BJ (cell line): ENCODE data around the gene MTX3. TPM values are rescaled to one million over a fixed set of nuclear protein-coding genes. Genes with fewer than 3 reads are reported as not detected.

ENCODE experiments used
- CTCF ChIA-PET: fragments of 350-600 bp; formaldehyde crosslinking; extraction: SDS; loops from one replicate; lab custom pipeline; 2021; ENCODE audit warnings: antibody characterized with exemption, inconsistent platforms; lab: Yijun Ruan, JAX
- POLR2A ChIA-PET: fragments of 300-600 bp; sonication (Branson Sonifier 250); formaldehyde crosslinking; extraction: SDS; loops from one replicate; lab custom pipeline; 2021; ENCODE audit warnings: antibody characterized with exemption; lab: Charles Lee
- DNase-seq: peaks from one replicate; pipeline ENCODE4 v3.0.0-alpha.2; 2011; ENCODE audit warnings: low read depth
- H3K27me3 ChIP-seq: 2 replicates; pipeline ENCODE4 v1.6.0; 2011; ENCODE audit warnings: low read length; ENCODE audit not compliant: control insufficient read depth, insufficient read depth
- H3K36me3 ChIP-seq: 2 replicates; pipeline ENCODE4 v1.5.1; 2011; ENCODE audit warnings: low read length; ENCODE audit not compliant: control insufficient read depth, insufficient read depth
- H3K4me3 ChIP-seq: 2 replicates; pipeline ENCODE4 v1.5.1; 2011; ENCODE audit warnings: low read depth, mild to moderate bottlenecking, control low read depth, low read length
- polyA minus RNA-seq: library from RNA; depleted of rRNA, polyadenylated mRNA; stranded (reverse); fragments of >200 nt; gene quantifications from 2 replicates; pipeline ENCODE4 v1.2.3, GENCODE V29; 2011; rRNA and poly(A)+ RNA removed
- polyA plus RNA-seq: library from polyadenylated mRNA; depleted of rRNA; stranded (reverse); fragments of >200 nt; gene quantifications from 2 replicates; pipeline ENCODE4 v1.2.3, GENCODE V29; 2011; rRNA removed
- TF ChIP-seq, protein P1 (sequence below): IDR thresholded peaks from 2 replicates; pipeline ENCODE4 v1.5.1; 2011; ENCODE audit warnings: low read depth, mild to moderate bottlenecking, control low read depth, inconsistent platforms, low read length, moderate library complexity; ENCODE audit not compliant: insufficient read depth

The MTX3 gene, protein sequence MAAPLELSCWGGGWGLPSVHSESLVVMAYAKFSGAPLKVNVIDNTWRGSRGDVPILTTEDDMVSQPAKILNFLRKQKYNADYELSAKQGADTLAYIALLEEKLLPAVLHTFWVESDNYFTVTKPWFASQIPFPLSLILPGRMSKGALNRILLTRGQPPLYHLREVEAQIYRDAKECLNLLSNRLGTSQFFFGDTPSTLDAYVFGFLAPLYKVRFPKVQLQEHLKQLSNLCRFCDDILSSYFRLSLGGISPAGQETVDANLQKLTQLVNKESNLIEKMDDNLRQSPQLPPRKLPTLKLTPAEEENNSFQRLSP
- polyA plus RNA-seq = 5.1 and 9.6 TPM in 2 replicates
- polyA minus RNA-seq = 4.9 and 7.4 TPM in 2 replicates

DNA sequence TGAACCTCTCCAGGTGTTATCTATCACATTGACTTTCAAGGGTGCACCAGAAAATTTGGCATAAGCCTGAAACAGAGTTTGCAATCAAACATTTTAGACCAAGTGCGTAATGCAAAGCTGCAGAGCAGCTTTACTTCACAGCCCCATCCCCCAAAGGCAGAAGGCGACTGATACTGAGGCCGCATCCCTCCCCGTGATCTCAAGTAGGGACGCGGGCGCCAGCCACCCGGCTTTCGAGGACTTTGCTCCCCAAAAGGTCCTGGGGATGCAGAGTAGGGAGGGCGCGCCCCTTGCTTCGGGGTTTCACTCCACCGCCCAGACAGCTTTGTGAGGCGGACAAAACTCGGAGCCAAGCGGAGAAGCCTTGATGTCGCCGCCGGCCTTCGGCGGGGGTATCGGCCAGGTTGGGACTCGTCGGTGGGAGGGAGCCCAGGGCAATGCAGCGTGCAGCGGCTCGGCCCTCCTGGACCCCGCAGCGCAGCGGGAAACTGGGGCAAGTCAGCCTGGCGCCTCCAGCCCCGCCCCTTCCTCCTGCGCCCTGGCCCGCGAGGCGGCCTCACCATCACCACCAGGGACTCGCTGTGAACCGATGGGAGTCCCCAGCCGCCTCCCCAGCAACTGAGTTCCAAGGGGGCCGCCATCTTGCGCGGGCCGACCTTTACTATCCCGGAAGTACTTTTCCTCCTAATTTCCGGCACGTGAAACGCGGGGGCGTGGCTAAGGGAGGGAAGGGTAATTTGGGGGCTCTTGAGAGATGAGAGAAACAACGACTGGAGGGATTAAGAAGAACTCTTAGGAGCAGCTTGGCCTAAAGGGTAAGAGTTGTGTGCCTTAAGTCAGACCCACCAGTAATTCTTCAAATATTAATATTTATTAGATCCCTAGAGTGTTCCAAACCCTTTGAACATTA is at the start of gene MTX3:
Gene MTX3, minus strand, starts transcription at position 665 of the 910 bp plus-strand sequence. Its CDS starts 24 bp downstream, at position 641.
- TF ChIP-seq, protein P1, sequence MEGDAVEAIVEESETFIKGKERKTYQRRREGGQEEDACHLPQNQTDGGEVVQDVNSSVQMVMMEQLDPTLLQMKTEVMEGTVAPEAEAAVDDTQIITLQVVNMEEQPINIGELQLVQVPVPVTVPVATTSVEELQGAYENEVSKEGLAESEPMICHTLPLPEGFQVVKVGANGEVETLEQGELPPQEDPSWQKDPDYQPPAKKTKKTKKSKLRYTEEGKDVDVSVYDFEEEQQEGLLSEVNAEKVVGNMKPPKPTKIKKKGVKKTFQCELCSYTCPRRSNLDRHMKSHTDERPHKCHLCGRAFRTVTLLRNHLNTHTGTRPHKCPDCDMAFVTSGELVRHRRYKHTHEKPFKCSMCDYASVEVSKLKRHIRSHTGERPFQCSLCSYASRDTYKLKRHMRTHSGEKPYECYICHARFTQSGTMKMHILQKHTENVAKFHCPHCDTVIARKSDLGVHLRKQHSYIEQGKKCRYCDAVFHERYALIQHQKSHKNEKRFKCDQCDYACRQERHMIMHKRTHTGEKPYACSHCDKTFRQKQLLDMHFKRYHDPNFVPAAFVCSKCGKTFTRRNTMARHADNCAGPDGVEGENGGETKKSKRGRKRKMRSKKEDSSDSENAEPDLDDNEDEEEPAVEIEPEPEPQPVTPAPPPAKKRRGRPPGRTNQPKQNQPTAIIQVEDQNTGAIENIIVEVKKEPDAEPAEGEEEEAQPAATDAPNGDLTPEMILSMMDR = no peak
- peaks cover 3% of the 10 kb centered on the region for H3K36me3 ChIP-seq

DNA sequence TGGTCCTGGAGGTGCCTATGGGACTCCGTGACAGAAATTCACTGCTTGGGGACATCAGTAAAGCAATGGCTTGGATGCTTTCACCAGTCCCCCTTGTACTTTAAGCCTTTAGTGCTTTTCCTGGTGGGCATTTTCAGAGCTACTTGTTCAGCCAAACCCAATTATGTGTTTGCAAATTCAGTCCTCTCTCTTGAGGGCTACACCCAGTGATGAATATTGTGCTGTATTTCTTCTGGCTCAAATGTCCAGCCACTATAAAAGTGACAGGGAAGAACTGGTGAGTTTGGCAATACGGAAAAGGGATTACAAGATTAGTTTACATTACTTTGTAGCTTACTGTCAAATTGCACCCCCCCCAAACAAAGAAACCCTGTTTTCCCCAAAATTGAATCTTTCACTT is 48.6 kb upstream of the MTX3 start:
- POLR2A ChIA-PET = no interaction called here
- CTCF ChIA-PET = interaction anchor here (1.0 kb wide), 1 partner anchor 12 kb away, joined by 3 read pairs; no protein-coding TSS in a partner anchor
- no peak for DNase-seq
- Histone ChIP-seq H3K36me3 (no peaks in the 10 kb centered on the region), H3K4me3 (no peak overlapping the region), H3K27me3 (peaks cover 16% of the 10 kb centered on the region)
- TF ChIP-seq, protein P1 = no peak

More for the DNA sequence above, at the start of gene MTX3:
- peak; percentile 31 for DNase-seq
- H3K27me3 ChIP-seq = no peaks in the 10 kb centered on the region
- H3K4me3 ChIP-seq = peak within 1 kb of the TSS; percentile 98
- ChIA-PET CTCF (interaction anchor here (1.2 kb wide), 1 partner anchor 12 kb away, joined by 3 read pairs; no protein-coding TSS in a partner anchor), POLR2A (no interaction called here)

DNA sequence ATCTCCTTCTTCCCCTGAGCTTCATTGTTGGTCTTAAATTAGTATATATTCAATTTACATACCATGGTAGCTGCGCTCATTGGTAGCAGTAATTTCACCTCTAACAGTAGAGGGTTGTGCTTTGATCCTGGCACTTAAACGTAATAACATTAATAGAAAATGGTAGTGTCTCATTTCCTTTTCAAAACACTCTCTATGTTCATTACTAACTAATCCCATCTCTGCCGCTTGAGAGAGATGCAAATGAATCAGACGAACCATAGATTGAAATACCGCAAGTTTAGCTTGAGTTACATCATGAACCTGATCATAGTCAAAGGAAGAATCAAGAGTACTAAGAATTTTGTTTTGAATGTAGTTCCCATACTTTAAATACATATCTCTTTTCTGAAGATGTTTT is 46.3 kb upstream of the MTX3 start:
- ChIA-PET CTCF (no interaction called here), POLR2A (no interaction called here)
- no peak for DNase-seq
- Histone ChIP-seq H3K4me3 (no peak overlapping the region), H3K36me3 (no peaks in the 10 kb centered on the region), H3K27me3 (peaks cover 20% of the 10 kb centered on the region)
- TF ChIP-seq, protein P1 = no peak

DNA sequence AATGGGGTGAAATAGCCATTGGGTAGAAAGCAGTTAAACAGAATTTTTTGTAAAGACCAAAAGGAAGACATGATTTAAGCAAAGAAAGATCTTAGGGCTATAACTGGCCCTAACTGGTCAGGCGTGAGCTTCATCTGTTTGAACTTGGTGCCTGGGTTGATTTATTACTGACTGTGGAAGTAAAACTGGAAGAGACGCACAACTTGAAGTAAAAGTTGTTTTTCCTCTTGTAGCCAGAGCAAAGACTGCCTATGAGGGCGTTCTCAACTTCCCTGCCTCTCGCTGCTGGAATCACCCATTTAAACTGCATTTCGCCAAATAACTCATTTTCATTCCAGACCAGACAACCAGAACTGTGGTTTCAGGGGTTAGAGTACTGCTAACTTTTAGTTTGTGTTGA is 45.6 kb upstream of the MTX3 start:
- peaks cover 20% of the 10 kb centered on the region for H3K27me3 ChIP-seq
- TF ChIP-seq, protein P1 = no peak
- DNase-seq = no peak
- H3K4me3 ChIP-seq = no peak overlapping the region
- POLR2A ChIA-PET = no interaction called here
- CTCF ChIA-PET = interaction anchor here (1.3 kb wide), 1 partner anchor 9 kb away, joined by 3 read pairs; no protein-coding TSS in a partner anchor
- H3K36me3 ChIP-seq = no peaks in the 10 kb centered on the region

DNA sequence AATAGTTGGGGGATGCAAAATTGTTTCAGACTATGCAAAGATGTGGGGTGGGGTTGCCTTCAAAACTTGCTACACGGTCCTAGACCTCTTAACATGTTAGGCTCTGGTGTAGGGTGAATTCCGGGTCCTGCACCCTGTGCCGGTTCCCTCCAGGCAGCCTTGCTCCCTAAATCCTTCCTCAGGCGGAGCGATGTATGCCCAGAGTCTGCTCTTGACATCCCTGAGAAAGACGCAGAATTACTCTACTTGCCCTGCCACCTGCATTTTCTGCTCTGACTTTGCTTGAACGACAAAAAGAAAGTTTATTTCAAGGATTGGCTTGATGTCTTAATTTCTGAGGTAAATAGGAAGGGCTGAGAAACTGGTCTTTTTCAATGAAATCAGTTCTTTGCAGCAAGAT is 44.8 kb upstream of the MTX3 start:
- no peak for DNase-seq
- TF ChIP-seq, protein P1 = no peak
- H3K27me3 ChIP-seq = peaks cover 20% of the 10 kb centered on the region
- H3K36me3 ChIP-seq = no peaks in the 10 kb centered on the region
- POLR2A ChIA-PET = no interaction called here
- CTCF ChIA-PET = interaction anchor here (1.3 kb wide), 1 partner anchor 10 kb away, joined by 3 read pairs; no protein-coding TSS in a partner anchor
- H3K4me3 ChIP-seq = no peak overlapping the region
